ENCODE data around the gene LRRC75B.

LRRC75B gene

DNA sequence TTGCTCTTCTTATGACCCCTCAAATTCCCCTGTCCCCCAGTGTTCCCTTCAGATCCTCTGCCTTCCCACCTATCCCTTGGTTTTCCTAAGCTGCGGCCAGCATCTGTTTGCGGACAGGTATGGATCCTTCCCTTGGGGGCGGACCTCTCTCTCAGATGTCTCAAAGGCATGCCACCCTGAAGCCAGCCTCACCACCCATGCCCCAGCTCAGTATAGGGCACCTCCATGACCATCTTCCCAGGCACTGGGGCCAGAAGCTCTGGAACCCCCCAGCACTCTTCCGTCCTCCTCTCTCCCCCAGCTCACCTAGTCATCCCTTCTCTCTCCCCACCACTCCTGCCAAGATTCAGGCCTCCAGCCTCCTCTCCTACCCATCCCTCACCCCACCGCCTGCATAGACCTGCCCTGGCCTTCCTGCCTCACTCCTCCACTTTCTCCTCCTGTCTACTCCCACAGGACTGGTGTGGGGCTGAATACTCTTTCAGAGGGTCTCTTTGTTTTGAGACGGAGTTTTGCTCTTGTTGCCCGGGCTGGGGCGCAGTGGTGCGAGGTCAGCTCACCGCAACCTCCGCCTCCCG is 2.2 kb downstream of the LRRC75B start:
- DNase-seq (ENCODE audit: low spot score), result no peak
- in situ Hi-C loops (cut with MboI; ENCODE audit: low sequenced_read_pairs, unreplicated experiment), result no loop called here
- TF ChIP-seq, protein P1, sequence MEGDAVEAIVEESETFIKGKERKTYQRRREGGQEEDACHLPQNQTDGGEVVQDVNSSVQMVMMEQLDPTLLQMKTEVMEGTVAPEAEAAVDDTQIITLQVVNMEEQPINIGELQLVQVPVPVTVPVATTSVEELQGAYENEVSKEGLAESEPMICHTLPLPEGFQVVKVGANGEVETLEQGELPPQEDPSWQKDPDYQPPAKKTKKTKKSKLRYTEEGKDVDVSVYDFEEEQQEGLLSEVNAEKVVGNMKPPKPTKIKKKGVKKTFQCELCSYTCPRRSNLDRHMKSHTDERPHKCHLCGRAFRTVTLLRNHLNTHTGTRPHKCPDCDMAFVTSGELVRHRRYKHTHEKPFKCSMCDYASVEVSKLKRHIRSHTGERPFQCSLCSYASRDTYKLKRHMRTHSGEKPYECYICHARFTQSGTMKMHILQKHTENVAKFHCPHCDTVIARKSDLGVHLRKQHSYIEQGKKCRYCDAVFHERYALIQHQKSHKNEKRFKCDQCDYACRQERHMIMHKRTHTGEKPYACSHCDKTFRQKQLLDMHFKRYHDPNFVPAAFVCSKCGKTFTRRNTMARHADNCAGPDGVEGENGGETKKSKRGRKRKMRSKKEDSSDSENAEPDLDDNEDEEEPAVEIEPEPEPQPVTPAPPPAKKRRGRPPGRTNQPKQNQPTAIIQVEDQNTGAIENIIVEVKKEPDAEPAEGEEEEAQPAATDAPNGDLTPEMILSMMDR (IDR thresholded peaks at IDR 0.05; ENCODE audit: borderline replicate concordance, control extremely low read depth, extremely low read depth, insufficient read depth, missing control alignments), result no peak

- TF ChIP-seq, protein P1 (IDR thresholded peaks at IDR 0.05; ENCODE audit: borderline replicate concordance, control extremely low read depth, extremely low read depth, insufficient read depth, missing control alignments), result no peak
- DNase-seq (ENCODE audit: low spot score), result no peak
- in situ Hi-C loops (cut with MboI; ENCODE audit: low sequenced_read_pairs, unreplicated experiment), result no loop called here
Measured at GRCh38 chr22:24589518-24590030, 3.3 kb downstream of the LRRC75B start.

GRCh38 chr22:24588757-24589481 is 4.0 kb downstream of the LRRC75B start:
- TF ChIP-seq, protein P1 (IDR thresholded peaks at IDR 0.05; ENCODE audit: borderline replicate concordance, control extremely low read depth, extremely low read depth, insufficient read depth, missing control alignments), result no peak
- in situ Hi-C loops (cut with MboI; ENCODE audit: low sequenced_read_pairs, unreplicated experiment), result no loop called here
- no peak for DNase-seq (ENCODE audit: low spot score)

GRCh38 chr22:24588381-24588756 is 4.5 kb downstream of the LRRC75B start:
- in situ Hi-C loops (cut with MboI; ENCODE audit: low sequenced_read_pairs, unreplicated experiment), result no loop called here
- no peak for DNase-seq (ENCODE audit: low spot score)
- TF ChIP-seq, protein P1 (IDR thresholded peaks at IDR 0.05; ENCODE audit: borderline replicate concordance, control extremely low read depth, extremely low read depth, insufficient read depth, missing control alignments), result no peak

- no peak for DNase-seq (ENCODE audit: low spot score)
- in situ Hi-C loops (cut with MboI; ENCODE audit: low sequenced_read_pairs, unreplicated experiment), result no loop called here
- TF ChIP-seq, protein P1 (IDR thresholded peaks at IDR 0.05; ENCODE audit: borderline replicate concordance, control extremely low read depth, extremely low read depth, insufficient read depth, missing control alignments), result no peak
Measured at GRCh38 chr22:24587948-24588347, 4.9 kb downstream of the LRRC75B start.

- in situ Hi-C loops (cut with MboI; ENCODE audit: low sequenced_read_pairs, unreplicated experiment), result no loop called here
- DNase-seq (ENCODE audit: low spot score), result no peak
Measured at GRCh38 chr22:24587251-24587650, 5.6 kb downstream of the LRRC75B start.

More at GRCh38 chr22:24587251-24587650, 5.6 kb downstream of the LRRC75B start:
- TF ChIP-seq, protein P1 (IDR thresholded peaks at IDR 0.05; ENCODE audit: borderline replicate concordance, control extremely low read depth, extremely low read depth, insufficient read depth, missing control alignments), result no peak

Measured in GM13976 (cell line).